WTC11 (cell line): ENCODE measurements around the gene MEST. TPM values are rescaled to one million over a fixed set of nuclear protein-coding genes. Genes with fewer than 3 reads are reported as not detected.
A peak's percentile ranks its signal among the peaks of the same experiment; 100 is the strongest.

Experiments
- ATAC-seq: fragments of 200-7000 bp; cut with Tn5 transposase; 2 replicates; pipeline ENCODE4 v1.10.0; 2021; ENCODE audit warnings: mild to moderate bottlenecking, moderate library complexity
- Bru-seq: library from RNA; stranded (reverse); fragments of 400-500 nt; gene quantifications from one replicate; lab custom pipeline; 2021; lab: Mats Ljungman, UMichigan
- CTCF ChIA-PET: fragments of 300-600 bp; sonication (Branson Sonifier 250); formaldehyde crosslinking; loops from one replicate; lab custom pipeline; 2021; ENCODE audit warnings: antibody characterized with exemption; lab: Charles Lee
- POLR2A ChIA-PET: fragments of 350-600 bp; sonication (Branson Sonifier 250); formaldehyde crosslinking; loops from one replicate; lab custom pipeline; 2021; ENCODE audit warnings: antibody characterized with exemption; lab: Charles Lee
- DNase-seq: peaks from one replicate; pipeline ENCODE4 v3.0.0; 2021; ENCODE audit warnings: low spot score
- H3K27ac Mint-ChIP-seq: 2 replicates; pipeline ENCODE4 v1.8.0; 2021; ENCODE audit warnings: mixed read lengths
- H3K27me3 Mint-ChIP-seq: 2 replicates; pipeline ENCODE4 v1.8.0; 2021; ENCODE audit warnings: low read depth, mild to moderate bottlenecking, moderate library complexity, mixed read lengths
- H3K36me3 Mint-ChIP-seq: 2 replicates; pipeline ENCODE4 v1.8.0; 2021; ENCODE audit warnings: mixed read lengths
- H3K4me1 Mint-ChIP-seq: 2 replicates; pipeline ENCODE4 v1.8.0; 2022; ENCODE audit warnings: mixed read lengths
- H3K4me3 Mint-ChIP-seq: 2 replicates; pipeline ENCODE4 v1.8.0; 2021; ENCODE audit warnings: mild to moderate bottlenecking, moderate library complexity, mixed read lengths
- H3K9me3 Mint-ChIP-seq: 2 replicates; pipeline ENCODE4 v1.8.0; 2021; ENCODE audit warnings: mixed read lengths
- CREM ChIP-seq: sonication (generic); formaldehyde crosslinking; IDR thresholded peaks from 2 replicates; pipeline ENCODE4 v1.8.1; 2022; ENCODE audit warnings: mild to moderate bottlenecking, missing genetic modification reagents, moderate library complexity
- ESRRA ChIP-seq: sonication (generic); formaldehyde crosslinking; IDR thresholded peaks from 2 replicates; pipeline ENCODE4 v1.8.1; 2022; ENCODE audit warnings: mild to moderate bottlenecking, missing genetic modification reagents, borderline replicate concordance
- ETV6 ChIP-seq: sonication (generic); formaldehyde crosslinking; IDR thresholded peaks from 2 replicates; pipeline ENCODE4 v1.8.1; 2022; ENCODE audit warnings: mild to moderate bottlenecking, missing genetic modification reagents
- NR1H2 ChIP-seq: sonication (generic); formaldehyde crosslinking; IDR thresholded peaks from 2 replicates; pipeline ENCODE4 v1.9.0; 2021; ENCODE audit warnings: mild to moderate bottlenecking, moderate library complexity, missing genetic modification reagents
- NR2C2 ChIP-seq: sonication (generic); formaldehyde crosslinking; IDR thresholded peaks from 2 replicates; pipeline ENCODE4 v1.8.0; 2022; ENCODE audit warnings: mild to moderate bottlenecking, missing genetic modification reagents
- TEAD4 ChIP-seq: sonication (generic); formaldehyde crosslinking; IDR thresholded peaks from 2 replicates; pipeline ENCODE4 v1.8.0; 2022; ENCODE audit warnings: mild to moderate bottlenecking, missing genetic modification reagents
- ZNF121 ChIP-seq: sonication (generic); formaldehyde crosslinking; IDR thresholded peaks from 2 replicates; pipeline ENCODE4 v1.8.0; 2023; ENCODE audit warnings: missing genetic modification reagents
- ZNF219 ChIP-seq: sonication (generic); formaldehyde crosslinking; IDR thresholded peaks from 2 replicates; pipeline ENCODE4 v1.8.0; 2023; ENCODE audit warnings: missing genetic modification reagents, mild to moderate bottlenecking, borderline replicate concordance
- ZNF317 ChIP-seq: sonication (generic); formaldehyde crosslinking; IDR thresholded peaks from 2 replicates; pipeline ENCODE4 v1.8.1; 2023; ENCODE audit warnings: low read depth, mild to moderate bottlenecking, moderate library complexity, missing genetic modification reagents, borderline replicate concordance
- long read RNA-seq, 3 experiments: library from RNA in 1 of 3; library from capped mRNA in 1 of 3; library from polyadenylated mRNA in 1 of 3; unstranded in 2 of 3; stranded (forward) in 1 of 3; transcript quantifications; one replicate each; pipeline ENCODE4 v2.0.0, GENCODE V29; 2021
- total RNA-seq: library from RNA; stranded (reverse); gene quantifications from 3 replicates; pipeline ENCODE4 v1.2.3, GENCODE V29; 2021
- TF ChIP-seq, protein P1 (sequence below): sonication (generic); formaldehyde crosslinking; IDR thresholded peaks from 2 replicates; pipeline ENCODE4 v1.8.1; 2023; ENCODE audit warnings: mild to moderate bottlenecking, missing genetic modification reagents
- TF ChIP-seq, protein P2 (sequence below): sonication (generic); formaldehyde crosslinking; conservative IDR thresholded peaks from 2 replicates; pipeline ENCODE4 v1.8.1; 2023; ENCODE audit warnings: mild to moderate bottlenecking, low read depth, missing genetic modification reagents, moderate library complexity
- TF ChIP-seq, protein P3 (sequence below): sonication (generic); formaldehyde crosslinking; IDR thresholded peaks from 2 replicates; pipeline ENCODE4 v1.8.0; 2023; ENCODE audit warnings: missing genetic modification reagents
- TF ChIP-seq, protein P4 (sequence below): sonication (generic); formaldehyde crosslinking; IDR thresholded peaks from 2 replicates; pipeline ENCODE4 v1.8.0; 2023; ENCODE audit warnings: missing genetic modification reagents, mild to moderate bottlenecking, borderline replicate concordance
- TF ChIP-seq, protein P5 (sequence below): sonication (generic); formaldehyde crosslinking; IDR thresholded peaks from 2 replicates; pipeline ENCODE4 v1.8.1; 2022; ENCODE audit warnings: low read depth, missing genetic modification reagents, borderline replicate concordance
- TF ChIP-seq, protein P6 (sequence below): sonication (generic); formaldehyde crosslinking; conservative IDR thresholded peaks from 2 replicates; pipeline ENCODE4 v1.8.1; 2022; ENCODE audit warnings: mild to moderate bottlenecking, missing genetic modification reagents

The MEST gene, protein sequence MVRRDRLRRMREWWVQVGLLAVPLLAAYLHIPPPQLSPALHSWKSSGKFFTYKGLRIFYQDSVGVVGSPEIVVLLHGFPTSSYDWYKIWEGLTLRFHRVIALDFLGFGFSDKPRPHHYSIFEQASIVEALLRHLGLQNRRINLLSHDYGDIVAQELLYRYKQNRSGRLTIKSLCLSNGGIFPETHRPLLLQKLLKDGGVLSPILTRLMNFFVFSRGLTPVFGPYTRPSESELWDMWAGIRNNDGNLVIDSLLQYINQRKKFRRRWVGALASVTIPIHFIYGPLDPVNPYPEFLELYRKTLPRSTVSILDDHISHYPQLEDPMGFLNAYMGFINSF
- total RNA-seq (130 to 188 TPM (median 143 TPM) in 3 replicates), Bru-seq, nascent RNA (percentile 85 among the genes with signal in this experiment)
- long read RNA-seq, experiment 1, transcript MEST-206 (11 exons, 2,337 nt): minor isoform, 35 of 811 reads
- long read RNA-seq, experiment 1, transcript MEST-201 (12 exons, 2,505 nt): minor isoform, 239 of 811 reads
- long read RNA-seq, experiment 1, transcript MEST-202 (12 exons, 2,443 nt): major isoform, 420 of 811 reads
- long read RNA-seq, experiment 1, partial matches to known transcripts: 45 of 811 reads
- long read RNA-seq, experiment 1, other reads (novel, unspliced or antisense): 67 of 811 reads
- long read RNA-seq, experiment 2, transcript MEST-202 (12 exons, 2,443 nt): major isoform, 33 of 189 reads
- long read RNA-seq, experiment 2, transcript MEST-206 (11 exons, 2,337 nt): minor isoform, 5 of 189 reads
- long read RNA-seq, experiment 2, transcript MEST-201 (12 exons, 2,505 nt): minor isoform, 8 of 189 reads
- long read RNA-seq, experiment 2, partial matches to known transcripts: 65 of 189 reads
- long read RNA-seq, experiment 2, other reads (novel, unspliced or antisense): 78 of 189 reads
- long read RNA-seq, experiment 3, transcript MEST-202 (12 exons, 2,443 nt): major isoform, 183 of 232 reads
- long read RNA-seq, experiment 3, transcript MEST-206 (11 exons, 2,337 nt): minor isoform, 10 of 232 reads
- long read RNA-seq, experiment 3, partial matches to known transcripts: 6 of 232 reads
- long read RNA-seq, experiment 3, other reads (novel, unspliced or antisense): 29 of 232 reads

DNA sequence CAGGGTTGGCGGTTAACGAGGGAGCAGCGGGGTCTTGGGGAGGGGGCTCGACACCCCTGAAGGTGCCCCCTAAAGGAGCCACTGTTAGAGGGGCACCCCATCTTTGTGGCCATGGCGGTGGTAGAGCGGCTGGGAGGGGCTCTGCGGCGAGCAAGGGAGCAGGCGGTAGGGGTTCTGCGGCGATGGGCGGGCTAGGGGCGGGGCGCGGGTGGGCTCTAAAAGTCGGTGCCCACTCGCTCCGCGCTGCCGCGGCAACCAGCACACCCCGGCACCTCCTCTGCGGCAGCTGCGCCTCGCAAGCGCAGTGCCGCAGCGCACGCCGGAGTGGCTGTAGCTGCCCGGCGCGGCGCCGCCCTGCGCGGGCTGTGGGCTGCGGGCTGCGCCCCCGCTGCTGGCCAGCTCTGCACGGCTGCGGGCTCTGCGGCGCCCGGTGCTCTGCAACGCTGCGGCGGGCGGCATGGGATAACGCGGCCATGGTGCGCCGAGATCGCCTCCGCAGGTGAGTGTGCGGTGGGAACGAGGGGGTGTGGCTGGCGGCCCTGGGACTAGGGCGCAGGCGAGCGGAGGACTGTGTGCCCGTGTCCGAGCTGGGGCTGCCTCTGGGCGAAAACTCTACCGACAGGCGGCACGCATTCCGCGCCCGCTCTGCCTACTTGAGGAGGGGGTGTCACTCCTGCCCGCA is at the start of gene MEST:
TSS of gene MEST (plus strand) at position 245 of the 682 bp plus-strand sequence. CDS start at position 474, 229 bp downstream.
- POLR2A ChIA-PET: no interaction called here
- H3K9me3 Mint-ChIP-seq: peaks cover 6% of the 10 kb centered on the region; the same call in 1 of the 2 replicates
- TF ChIP-seq CREM (no peak), ETV6 (CRISPR knock-in tag) (peak; percentile 15; the same call in 1 of the 2 replicates)
- TF ChIP-seq, all 79 proteins: peak for 1
- H3K27ac Mint-ChIP-seq: peak within 1 kb of the TSS; percentile 88
- H3K4me3 Mint-ChIP-seq: peak within 1 kb of the TSS; percentile 83
- peaks cover 42% of the 10 kb centered on the region for H3K4me1 Mint-ChIP-seq
- peaks cover 16% of the 10 kb centered on the region for H3K27me3 Mint-ChIP-seq
- H3K36me3 Mint-ChIP-seq: peaks cover 9% of the 10 kb centered on the region
- CTCF ChIA-PET: interaction anchor here (0.6 to 1.6 kb wide), 5 partner anchors 51 to 271 kb away, joined by 3 to 6 read pairs (median 3); no protein-coding TSS in a partner anchor
- DNase-seq (peak; percentile 51), ATAC-seq (peak; percentile 50)

DNA sequence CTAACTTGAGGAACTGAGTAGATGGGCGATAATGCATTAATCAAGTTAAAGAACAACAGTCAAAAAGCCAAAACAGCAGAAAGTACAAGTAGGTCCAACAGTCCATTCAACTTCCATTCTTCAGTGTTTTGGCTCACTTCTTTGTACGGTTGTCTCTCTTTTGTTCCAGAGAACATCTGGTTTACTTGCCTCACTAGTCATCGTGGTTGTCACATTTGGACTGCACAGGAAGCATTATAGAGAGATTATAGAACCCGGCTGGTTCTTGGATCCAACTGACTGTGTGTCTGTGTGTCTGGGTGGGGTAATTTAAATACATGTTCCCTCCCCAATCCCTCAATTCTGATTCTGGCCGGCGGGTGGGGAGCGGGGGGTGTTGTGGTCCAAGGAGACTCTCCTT is 49.3 kb upstream of the MEST start:
- no peak for ATAC-seq
- TF ChIP-seq ZNF121: no peak
- TF ChIP-seq, protein P1, sequence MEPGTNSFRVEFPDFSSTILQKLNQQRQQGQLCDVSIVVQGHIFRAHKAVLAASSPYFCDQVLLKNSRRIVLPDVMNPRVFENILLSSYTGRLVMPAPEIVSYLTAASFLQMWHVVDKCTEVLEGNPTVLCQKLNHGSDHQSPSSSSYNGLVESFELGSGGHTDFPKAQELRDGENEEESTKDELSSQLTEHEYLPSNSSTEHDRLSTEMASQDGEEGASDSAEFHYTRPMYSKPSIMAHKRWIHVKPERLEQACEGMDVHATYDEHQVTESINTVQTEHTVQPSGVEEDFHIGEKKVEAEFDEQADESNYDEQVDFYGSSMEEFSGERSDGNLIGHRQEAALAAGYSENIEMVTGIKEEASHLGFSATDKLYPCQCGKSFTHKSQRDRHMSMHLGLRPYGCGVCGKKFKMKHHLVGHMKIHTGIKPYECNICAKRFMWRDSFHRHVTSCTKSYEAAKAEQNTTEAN (CRISPR knock-in tag): no peak
- TF ChIP-seq, all 79 proteins: peak for 0
- H3K36me3 Mint-ChIP-seq: no peaks in the 10 kb centered on the region
- peaks cover 6% of the 10 kb centered on the region for H3K9me3 Mint-ChIP-seq
- H3K27me3 Mint-ChIP-seq: peaks cover 5% of the 10 kb centered on the region; the same call in 1 of the 2 replicates
- no peak overlapping the region for H3K4me3 Mint-ChIP-seq
- ChIA-PET CTCF (no interaction called here), POLR2A (interaction anchor here (0.6 kb wide), 1 partner anchor 169 kb away, joined by 6 read pairs; no protein-coding TSS in a partner anchor)
- peaks cover 24% of the 10 kb centered on the region for H3K4me1 Mint-ChIP-seq
- no peak for DNase-seq
- H3K27ac Mint-ChIP-seq: no peak overlapping the region

DNA sequence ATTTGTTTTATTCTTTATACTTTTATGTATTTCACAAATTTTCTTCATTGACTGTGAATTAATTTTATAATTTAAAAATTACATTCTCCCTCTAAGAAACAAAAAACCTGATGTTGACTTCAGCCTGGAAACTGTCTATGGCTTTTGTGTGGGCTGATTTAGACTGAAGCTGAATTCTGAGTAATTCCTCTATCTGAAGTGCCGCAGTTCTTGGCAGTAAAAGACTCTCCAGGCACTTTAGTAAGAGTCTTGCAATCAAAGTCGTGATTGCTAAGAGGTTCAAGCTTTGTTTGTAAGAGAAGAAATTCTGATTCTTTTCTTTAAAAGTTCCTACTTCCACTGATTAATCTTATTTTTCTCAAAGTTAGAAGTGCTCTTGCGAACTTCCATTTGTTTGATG is 47.7 kb upstream of the MEST start:
- DNase-seq (no peak), ATAC-seq (no peak)
- H3K27ac Mint-ChIP-seq: no peak overlapping the region
- peaks cover 21% of the 10 kb centered on the region for H3K4me1 Mint-ChIP-seq
- H3K4me3 Mint-ChIP-seq: no peak overlapping the region
- POLR2A ChIA-PET: no interaction called here
- H3K9me3 Mint-ChIP-seq: peaks cover 16% of the 10 kb centered on the region
- peaks cover 5% of the 10 kb centered on the region; the same call in 1 of the 2 replicates for H3K27me3 Mint-ChIP-seq
- peaks cover 6% of the 10 kb centered on the region for H3K36me3 Mint-ChIP-seq
- CTCF ChIA-PET: no interaction called here
- no peak for TF ChIP-seq NR2C2 (CRISPR knock-in tag)
- TF ChIP-seq, protein P2, sequence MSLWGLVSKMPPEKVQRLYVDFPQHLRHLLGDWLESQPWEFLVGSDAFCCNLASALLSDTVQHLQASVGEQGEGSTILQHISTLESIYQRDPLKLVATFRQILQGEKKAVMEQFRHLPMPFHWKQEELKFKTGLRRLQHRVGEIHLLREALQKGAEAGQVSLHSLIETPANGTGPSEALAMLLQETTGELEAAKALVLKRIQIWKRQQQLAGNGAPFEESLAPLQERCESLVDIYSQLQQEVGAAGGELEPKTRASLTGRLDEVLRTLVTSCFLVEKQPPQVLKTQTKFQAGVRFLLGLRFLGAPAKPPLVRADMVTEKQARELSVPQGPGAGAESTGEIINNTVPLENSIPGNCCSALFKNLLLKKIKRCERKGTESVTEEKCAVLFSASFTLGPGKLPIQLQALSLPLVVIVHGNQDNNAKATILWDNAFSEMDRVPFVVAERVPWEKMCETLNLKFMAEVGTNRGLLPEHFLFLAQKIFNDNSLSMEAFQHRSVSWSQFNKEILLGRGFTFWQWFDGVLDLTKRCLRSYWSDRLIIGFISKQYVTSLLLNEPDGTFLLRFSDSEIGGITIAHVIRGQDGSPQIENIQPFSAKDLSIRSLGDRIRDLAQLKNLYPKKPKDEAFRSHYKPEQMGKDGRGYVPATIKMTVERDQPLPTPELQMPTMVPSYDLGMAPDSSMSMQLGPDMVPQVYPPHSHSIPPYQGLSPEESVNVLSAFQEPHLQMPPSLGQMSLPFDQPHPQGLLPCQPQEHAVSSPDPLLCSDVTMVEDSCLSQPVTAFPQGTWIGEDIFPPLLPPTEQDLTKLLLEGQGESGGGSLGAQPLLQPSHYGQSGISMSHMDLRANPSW (CRISPR knock-in tag): no peak
- no peak for TF ChIP-seq TEAD4
- TF ChIP-seq ZNF219 (CRISPR knock-in tag): no peak
- TF ChIP-seq, protein P3, sequence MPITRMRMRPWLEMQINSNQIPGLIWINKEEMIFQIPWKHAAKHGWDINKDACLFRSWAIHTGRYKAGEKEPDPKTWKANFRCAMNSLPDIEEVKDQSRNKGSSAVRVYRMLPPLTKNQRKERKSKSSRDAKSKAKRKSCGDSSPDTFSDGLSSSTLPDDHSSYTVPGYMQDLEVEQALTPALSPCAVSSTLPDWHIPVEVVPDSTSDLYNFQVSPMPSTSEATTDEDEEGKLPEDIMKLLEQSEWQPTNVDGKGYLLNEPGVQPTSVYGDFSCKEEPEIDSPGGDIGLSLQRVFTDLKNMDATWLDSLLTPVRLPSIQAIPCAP (CRISPR knock-in tag): no peak
- TF ChIP-seq, protein P4, sequence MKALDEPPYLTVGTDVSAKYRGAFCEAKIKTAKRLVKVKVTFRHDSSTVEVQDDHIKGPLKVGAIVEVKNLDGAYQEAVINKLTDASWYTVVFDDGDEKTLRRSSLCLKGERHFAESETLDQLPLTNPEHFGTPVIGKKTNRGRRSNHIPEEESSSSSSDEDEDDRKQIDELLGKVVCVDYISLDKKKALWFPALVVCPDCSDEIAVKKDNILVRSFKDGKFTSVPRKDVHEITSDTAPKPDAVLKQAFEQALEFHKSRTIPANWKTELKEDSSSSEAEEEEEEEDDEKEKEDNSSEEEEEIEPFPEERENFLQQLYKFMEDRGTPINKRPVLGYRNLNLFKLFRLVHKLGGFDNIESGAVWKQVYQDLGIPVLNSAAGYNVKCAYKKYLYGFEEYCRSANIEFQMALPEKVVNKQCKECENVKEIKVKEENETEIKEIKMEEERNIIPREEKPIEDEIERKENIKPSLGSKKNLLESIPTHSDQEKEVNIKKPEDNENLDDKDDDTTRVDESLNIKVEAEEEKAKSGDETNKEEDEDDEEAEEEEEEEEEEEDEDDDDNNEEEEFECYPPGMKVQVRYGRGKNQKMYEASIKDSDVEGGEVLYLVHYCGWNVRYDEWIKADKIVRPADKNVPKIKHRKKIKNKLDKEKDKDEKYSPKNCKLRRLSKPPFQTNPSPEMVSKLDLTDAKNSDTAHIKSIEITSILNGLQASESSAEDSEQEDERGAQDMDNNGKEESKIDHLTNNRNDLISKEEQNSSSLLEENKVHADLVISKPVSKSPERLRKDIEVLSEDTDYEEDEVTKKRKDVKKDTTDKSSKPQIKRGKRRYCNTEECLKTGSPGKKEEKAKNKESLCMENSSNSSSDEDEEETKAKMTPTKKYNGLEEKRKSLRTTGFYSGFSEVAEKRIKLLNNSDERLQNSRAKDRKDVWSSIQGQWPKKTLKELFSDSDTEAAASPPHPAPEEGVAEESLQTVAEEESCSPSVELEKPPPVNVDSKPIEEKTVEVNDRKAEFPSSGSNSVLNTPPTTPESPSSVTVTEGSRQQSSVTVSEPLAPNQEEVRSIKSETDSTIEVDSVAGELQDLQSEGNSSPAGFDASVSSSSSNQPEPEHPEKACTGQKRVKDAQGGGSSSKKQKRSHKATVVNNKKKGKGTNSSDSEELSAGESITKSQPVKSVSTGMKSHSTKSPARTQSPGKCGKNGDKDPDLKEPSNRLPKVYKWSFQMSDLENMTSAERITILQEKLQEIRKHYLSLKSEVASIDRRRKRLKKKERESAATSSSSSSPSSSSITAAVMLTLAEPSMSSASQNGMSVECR: no peak
- TF ChIP-seq, protein P5, sequence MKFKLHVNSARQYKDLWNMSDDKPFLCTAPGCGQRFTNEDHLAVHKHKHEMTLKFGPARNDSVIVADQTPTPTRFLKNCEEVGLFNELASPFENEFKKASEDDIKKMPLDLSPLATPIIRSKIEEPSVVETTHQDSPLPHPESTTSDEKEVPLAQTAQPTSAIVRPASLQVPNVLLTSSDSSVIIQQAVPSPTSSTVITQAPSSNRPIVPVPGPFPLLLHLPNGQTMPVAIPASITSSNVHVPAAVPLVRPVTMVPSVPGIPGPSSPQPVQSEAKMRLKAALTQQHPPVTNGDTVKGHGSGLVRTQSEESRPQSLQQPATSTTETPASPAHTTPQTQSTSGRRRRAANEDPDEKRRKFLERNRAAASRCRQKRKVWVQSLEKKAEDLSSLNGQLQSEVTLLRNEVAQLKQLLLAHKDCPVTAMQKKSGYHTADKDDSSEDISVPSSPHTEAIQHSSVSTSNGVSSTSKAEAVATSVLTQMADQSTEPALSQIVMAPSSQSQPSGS (CRISPR knock-in tag): no peak
- no peak for TF ChIP-seq ZNF317 (CRISPR knock-in tag)
- no peak for TF ChIP-seq ESRRA (CRISPR knock-in tag)
- no peak for TF ChIP-seq NR1H2
- TF ChIP-seq, protein P6, sequence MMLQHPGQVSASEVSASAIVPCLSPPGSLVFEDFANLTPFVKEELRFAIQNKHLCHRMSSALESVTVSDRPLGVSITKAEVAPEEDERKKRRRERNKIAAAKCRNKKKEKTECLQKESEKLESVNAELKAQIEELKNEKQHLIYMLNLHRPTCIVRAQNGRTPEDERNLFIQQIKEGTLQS (CRISPR knock-in tag): no peak
